ENCODE data around the gene RNF13.

RNF13 gene

GRCh38 chr3:149796026-149796425 is 17.0 kb upstream of the RNF13 start:
- in situ Hi-C loops (cut with MboI; ENCODE audit: low sequenced_read_pairs, unreplicated experiment): no loop called here
- no peak for TF ChIP-seq CTCF (IDR thresholded peaks at IDR 0.05; ENCODE audit: borderline replicate concordance, control extremely low read depth, extremely low read depth, insufficient read depth, missing control alignments)
- DNase-seq (ENCODE audit: low spot score): no peak

DNA sequence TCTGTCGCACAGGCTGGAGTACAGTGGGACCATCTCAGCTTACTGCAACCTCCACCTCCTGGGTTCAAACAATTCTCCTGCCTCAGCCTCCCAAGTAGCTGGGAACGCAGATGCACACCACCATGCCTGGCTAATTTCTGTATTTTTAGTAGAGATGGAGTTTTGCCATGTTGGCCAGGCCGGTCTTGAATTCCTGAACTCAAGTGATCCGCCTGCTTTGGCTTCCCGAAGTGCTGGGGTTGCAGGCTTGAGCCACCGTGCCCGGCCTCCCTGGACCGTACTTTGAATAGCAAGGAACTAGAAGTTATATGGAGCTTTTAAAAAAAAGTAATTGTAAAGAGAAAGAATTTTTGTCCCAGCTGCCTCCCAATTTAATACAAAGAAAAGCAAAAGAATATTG is 12.3 kb upstream of the RNF13 start:
- no peak for TF ChIP-seq CTCF (IDR thresholded peaks at IDR 0.05; ENCODE audit: borderline replicate concordance, control extremely low read depth, extremely low read depth, insufficient read depth, missing control alignments)
- no peak for DNase-seq (ENCODE audit: low spot score)
- in situ Hi-C loops (cut with MboI; ENCODE audit: low sequenced_read_pairs, unreplicated experiment): no loop called here

DNA sequence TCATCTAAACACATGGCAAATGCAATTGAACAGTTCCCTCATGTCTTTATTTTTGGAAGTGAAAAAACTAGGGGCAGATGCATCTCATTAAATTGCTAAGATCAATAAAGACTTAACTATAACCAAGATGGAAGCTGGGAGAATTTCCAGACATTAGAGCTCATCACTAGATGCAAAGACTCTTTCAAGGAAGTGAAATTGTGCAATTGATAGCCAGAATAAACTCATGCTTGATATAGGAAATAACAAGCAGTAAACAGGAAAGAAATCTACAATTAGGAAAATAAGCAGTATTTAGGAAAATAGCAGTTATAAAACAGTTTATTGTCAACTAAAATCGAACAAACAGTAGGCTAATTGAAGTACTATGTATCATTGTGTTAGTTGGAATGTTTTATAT is 11.8 kb upstream of the RNF13 start:
- no peak for DNase-seq (ENCODE audit: low spot score)
- in situ Hi-C loops (cut with MboI; ENCODE audit: low sequenced_read_pairs, unreplicated experiment): no loop called here
- TF ChIP-seq CTCF (IDR thresholded peaks at IDR 0.05; ENCODE audit: borderline replicate concordance, control extremely low read depth, extremely low read depth, insufficient read depth, missing control alignments): no peak

GRCh38 chr3:149801639-149802038 is 11.4 kb upstream of the RNF13 start:
- in situ Hi-C loops (cut with MboI; ENCODE audit: low sequenced_read_pairs, unreplicated experiment): no loop called here

DNA sequence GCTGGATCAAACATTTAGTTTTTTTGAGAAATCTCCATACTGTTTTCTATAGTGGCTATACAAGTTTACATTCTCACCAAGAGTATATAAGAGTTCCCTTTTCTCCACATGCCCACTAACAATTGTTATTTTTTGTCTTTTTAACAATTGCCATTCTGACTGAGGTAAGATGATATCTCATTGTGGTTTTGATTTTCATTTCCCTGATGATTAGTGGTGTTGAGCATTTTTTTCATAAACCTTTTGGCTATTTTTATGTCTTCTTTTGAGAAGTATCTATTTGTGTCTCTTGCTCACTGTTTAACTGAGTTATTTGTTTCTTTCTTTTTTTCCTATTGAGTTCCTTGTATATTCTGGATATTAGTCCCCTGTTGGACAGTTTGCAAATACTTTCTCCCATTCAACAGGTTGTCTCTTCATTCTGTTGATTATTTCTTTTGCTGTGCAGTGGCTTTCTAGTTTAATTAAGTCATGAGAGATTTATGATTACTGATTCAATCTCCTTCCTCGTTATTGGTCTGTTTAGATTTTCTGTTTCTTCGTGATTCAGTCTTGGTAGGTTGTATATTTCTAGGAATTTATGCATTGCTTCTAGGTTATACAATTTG is 6.7 kb upstream of the RNF13 start:
- in situ Hi-C loops (cut with MboI; ENCODE audit: low sequenced_read_pairs, unreplicated experiment): no loop called here
- no peak for DNase-seq (ENCODE audit: low spot score)
- TF ChIP-seq CTCF (IDR thresholded peaks at IDR 0.05; ENCODE audit: borderline replicate concordance, control extremely low read depth, extremely low read depth, insufficient read depth, missing control alignments): no peak

More at GRCh38 chr3:149801639-149802038, 11.4 kb upstream of the RNF13 start:
- no peak for TF ChIP-seq CTCF (IDR thresholded peaks at IDR 0.05; ENCODE audit: borderline replicate concordance, control extremely low read depth, extremely low read depth, insufficient read depth, missing control alignments)
- DNase-seq (ENCODE audit: low spot score): no peak

DNA sequence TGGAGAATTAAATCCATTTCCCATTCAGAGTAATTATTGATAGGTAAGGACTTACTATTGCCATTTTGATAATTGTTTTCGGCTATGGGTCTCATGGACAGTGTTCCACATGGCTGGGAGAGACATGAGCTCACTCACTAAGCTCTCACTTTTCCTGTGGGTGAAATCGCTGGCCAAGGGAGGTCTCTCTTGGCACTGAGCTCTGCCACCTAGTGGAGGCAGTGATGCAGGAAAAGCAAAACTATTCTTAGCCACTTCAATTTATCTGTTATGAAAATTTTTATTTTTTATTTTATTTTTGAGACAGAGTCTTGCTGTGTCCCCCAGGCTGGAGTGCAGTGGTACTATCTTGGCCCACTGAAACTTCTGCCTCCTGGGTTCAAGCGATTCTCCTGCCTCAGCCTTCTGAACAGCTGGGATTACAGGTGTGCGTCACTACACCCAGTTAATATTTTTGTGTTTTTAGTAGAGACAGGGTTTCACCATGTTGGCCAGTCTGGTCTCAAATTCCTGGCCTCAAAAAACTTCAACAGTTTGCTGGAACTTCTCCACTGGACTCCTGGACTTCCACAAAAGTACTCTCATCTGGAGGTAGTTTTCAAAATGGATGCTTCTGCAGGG is 4.7 kb upstream of the RNF13 start:
- in situ Hi-C loops (cut with MboI; ENCODE audit: low sequenced_read_pairs, unreplicated experiment): no loop called here
- DNase-seq (ENCODE audit: low spot score): peak; percentile 57
- TF ChIP-seq CTCF (IDR thresholded peaks at IDR 0.05; ENCODE audit: borderline replicate concordance, control extremely low read depth, extremely low read depth, insufficient read depth, missing control alignments): peak; percentile 70
